ENCODE data around the gene BMP6.

BMP6 gene

DNA sequence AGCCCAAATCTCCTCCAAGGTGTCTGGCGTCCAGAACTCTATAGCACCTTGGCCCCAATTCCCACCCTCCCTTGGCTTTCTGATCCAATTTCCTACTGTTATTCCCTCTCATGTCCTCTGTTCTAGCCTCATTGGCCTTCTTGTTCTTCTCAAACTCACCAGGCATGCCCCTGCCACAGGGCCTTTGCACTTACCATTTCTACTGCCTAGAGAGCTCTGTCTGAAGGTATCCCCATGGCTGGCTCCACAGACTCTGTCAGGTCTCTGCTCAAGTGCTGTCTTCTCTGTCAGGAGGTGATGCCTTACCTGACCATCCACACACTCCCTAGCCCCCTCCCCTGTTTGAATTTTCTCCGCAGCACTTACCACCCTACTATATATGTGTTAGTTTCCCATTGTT, 5.6 kb upstream of the BMP6 start:
- DNase-seq (ENCODE audit: low read depth) = no peak

DNA sequence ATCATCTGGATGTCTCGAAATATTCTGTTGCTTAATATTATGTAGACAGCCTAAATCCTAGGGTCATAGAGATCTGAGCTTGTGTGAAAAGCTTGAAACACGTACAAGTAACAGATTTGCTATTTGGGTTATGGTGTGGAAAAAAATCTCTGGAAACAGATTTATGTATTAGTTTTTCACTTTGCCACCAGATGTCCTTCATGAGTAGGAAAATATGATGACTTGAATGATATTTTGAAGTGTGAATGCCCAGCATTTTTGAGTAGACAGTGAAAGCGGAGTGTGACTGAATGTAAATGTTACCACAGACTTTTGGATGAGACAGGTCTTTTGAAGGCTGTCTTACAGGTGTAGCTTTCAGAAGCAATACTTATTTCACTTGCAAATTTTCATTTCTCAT, 4.2 kb upstream of the BMP6 start:
- DNase-seq (ENCODE audit: low read depth) = no peak

DNA sequence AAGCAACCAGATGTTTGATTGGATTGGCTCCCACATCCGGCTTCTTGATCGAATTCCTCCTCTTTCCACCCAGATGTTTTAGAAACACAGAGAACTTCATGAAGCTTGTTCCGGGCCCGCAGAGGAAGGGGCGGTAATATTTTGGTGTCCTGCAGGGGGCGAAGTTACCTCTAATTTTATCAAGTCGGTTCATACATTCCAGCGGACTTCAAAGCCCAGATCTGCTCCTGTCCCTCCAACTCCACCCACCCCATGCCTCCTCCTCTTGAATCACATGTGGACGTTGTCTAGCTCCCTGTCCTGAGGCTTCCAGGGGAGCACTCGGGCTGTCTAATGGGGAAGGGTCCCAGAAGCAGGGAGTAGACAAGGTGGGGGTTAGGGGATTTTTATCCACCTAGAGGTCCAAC, 2.9 kb upstream of the BMP6 start:
- DNase-seq (ENCODE audit: low read depth) = peak; percentile 47

DNA sequence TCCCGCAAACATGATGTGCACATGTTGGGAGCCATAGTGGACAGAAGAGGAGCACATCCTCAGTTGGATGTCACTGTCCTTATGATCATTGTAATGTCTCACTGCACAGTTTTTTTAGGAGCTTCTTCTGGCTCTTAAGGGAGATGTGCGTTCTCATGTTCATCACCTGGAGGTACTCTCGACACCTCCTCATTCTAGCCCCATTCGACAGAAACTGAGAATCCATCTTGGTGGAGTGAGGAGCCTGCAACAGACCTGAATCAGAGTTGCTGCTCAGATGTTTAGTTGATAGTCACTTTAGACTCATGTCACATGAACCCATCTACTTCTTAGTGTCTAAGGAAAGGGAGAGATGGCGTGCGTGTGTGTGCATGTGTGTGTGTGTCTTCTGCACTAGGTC, 2.3 kb upstream of the BMP6 start:
- no peak for DNase-seq (ENCODE audit: low read depth)

DNA sequence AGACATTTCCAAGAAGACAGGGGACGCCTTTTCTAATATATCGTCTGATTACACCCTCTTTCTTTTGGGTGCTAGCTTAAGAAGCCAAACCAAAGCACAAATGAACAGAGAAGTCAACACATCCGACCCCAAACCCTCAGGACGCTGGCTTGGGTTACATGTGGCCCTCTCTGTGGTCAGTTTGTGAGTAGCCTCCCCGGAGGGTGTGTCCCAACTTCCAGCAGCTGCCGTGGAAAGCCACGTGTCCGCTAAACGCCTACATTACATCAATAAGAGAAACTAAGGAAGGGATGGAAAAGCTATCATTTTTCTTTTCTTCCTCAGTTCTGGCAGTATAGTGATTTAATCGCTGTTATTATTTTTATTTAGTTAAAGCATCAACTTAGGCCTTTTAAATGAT, 487 bp upstream of the BMP6 start:
- DNase-seq (ENCODE audit: low read depth) = no peak

DNA sequence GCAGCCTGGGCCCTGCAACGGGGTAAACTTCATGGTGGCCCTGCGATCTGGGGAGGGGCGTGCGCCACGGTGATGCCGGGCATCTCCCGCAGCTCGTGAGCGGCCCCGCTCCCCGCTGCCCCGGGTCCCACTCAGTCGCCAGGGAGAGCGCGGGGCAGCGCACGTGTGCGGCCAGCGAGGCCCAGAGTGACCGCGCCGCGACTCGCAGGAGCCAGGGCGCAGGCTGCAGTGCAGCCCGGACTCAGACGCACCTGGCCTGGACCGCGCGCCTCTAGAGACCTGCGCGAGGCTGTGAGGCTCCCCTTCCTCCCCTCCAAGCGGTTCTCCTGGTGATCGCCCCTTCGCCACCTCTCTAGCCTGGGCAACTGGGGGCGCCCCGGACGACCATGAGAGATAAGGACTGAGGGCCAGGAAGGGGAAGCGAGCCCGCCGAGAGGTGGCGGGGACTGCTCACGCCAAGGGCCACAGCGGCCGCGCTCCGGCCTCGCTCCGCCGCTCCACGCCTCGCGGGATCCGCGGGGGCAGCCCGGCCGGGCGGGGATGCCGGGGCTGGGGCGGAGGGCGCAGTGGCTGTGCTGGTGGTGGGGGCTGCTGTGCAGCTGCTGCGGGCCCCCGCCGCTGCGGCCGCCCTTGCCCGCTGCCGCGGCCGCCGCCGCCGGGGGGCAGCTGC, 652 bp downstream of the BMP6 start:
- no peak for DNase-seq (ENCODE audit: low read depth)

DNA sequence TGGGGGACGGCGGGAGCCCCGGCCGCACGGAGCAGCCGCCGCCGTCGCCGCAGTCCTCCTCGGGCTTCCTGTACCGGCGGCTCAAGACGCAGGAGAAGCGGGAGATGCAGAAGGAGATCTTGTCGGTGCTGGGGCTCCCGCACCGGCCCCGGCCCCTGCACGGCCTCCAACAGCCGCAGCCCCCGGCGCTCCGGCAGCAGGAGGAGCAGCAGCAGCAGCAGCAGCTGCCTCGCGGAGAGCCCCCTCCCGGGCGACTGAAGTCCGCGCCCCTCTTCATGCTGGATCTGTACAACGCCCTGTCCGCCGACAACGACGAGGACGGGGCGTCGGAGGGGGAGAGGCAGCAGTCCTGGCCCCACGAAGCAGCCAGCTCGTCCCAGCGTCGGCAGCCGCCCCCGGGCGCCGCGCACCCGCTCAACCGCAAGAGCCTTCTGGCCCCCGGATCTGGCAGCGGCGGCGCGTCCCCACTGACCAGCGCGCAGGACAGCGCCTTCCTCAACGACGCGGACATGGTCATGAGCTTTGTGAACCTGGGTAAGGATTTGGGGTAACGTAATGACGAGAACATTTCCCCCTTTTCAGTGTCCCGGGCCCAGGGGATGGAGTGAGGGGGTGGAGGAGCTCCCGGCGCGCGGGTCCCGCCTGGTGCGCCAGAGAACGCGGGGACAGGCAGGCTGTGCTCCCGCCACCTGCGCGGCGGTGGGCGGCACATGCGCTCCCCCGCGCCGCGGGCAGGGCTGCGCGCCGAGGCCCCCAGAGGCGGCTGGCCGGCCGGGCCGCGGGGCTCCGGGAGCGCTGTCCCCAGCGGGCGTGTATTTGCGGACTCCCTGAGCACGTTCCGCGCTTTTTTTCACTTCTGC, 1.4 kb downstream of the BMP6 start:
- DNase-seq (ENCODE audit: low read depth) = no peak

DNA sequence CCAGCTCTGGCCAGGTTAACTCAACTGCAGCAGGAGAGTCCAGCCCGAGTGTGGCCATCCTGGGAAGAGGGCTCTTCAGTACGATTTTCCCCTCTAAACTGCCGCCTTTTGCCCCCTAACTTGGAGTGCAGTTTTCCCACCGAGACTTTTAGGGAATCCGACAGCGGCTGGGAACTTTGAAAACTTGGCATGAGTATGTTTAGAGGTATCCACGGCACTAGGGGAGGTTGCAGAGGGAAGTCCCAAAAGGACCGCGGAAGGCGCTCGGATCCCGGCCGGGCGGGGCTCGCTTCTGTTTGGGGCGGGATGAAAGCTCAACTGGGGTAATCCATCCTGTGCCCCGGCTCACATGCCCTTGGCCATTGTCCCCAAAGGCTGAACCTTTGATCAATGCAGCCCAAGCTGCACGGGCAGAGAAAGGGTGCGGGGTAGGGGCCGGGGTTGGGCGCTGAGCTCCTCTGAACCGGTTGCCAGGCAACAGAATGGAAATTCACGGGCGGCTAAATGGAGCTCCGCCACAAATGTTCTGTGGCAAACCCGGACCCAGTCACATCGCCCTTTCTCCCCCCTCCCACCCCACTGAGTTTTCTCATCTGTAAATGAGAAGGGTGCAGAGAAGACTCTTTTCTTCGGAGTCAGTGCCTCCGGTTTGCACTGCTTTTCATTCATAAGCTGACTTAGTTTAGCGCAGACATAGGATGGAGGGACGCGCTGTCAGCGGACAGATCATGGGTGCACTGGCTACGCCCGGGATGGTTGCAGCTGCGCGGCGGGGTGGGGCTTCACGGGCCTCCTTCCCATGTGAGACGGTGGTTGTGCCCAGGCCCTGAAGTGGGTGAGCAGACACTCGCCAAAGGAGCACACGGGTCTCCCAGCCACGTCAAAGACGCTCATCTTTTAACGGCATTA, 2.3 kb downstream of the BMP6 start:
- no peak for DNase-seq (ENCODE audit: low read depth)

DNA sequence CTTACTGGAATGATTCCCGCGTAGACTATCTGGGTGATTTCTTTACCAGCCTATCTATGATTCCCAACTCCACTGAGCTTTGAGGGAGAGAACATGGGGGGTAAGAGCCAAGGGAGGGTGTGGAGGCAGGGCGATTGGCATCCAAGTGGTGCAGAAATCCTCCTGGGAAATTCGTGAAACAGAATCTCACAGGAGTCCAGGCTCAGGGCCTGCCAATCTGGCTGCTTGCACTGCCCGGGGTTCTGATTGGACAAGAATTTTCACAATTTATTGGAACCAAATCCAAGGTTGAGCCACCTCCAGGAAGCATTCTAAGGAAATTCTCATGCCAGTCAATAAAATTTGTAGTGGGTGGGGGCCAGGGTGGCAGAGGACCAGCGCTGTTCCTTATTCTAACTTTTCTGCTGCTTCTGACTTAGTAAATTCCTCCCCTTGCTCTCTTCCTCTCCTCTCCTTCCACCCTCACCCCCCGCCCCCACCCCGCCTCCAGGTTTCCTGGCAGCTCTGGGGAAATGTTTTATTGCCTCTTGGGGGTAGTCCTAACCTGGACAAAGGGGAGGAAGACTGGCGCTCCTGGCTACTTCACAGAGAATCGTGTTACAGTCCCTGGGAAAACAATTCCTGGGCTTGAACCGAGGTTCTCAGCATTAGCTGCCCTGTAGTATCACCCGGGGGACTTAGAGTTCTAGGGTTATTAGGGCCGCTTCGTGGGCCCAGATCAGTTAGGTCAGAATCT, 3.1 kb downstream of the BMP6 start:
- no peak for DNase-seq (ENCODE audit: low read depth)

DNA sequence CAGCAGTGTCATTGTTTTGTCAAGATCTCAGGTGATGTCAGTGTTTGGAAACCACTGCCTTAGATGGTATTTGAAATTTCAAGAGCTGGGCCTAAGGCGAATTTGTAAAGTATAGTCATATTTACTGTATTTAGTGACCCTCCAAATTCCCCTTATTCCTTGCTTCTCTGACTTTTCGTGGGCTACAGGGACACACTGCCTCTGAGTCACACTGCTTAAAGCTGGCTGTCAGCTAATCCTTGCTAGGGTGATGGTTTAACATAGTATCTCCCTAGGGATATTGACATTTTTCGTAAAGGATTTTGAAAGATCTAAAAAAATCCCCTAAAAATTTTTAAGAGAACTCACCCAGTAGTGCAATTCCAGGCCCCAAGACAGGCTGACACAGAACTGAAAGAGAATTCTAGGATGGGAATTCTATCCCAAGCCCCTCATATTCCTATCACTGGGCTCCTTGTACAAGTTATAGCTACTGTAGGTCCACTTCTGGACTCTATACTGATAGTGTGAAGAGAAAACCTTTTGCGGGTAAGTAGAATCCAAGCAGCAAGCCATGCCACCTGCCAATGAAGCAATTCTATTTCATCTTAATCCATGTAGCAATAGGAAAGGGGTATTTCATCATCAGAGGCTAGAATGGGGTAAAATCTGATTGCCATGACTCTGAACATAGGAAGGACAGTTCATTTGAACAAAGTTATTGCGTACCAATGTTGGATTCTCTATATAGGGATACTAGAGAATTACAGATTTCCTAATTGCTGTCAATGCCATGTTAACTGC, 4.3 kb downstream of the BMP6 start:
- DNase-seq (ENCODE audit: low read depth) = no peak

DNA sequence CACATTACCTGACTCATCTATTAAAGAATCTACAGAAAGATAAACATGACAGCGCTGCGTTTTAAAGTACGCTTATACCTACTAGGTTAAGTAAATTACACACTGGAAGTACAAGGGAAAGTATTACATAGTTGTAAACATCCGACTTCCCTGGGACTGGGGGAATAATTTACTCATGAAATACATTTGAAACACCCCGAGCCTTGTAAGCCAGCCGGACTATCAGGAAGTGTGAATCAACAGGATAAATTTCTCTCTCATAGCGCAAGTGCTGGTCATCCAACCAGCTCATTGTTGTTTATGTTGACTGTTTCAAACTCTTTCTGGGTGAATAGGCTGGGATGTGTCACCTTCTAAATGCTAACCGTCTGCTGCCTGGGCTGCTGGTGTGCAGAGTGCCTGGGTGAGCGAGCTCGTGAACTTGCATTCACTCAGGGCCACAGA, 4.9 kb downstream of the BMP6 start:
- no peak for DNase-seq (ENCODE audit: low read depth)

DNA sequence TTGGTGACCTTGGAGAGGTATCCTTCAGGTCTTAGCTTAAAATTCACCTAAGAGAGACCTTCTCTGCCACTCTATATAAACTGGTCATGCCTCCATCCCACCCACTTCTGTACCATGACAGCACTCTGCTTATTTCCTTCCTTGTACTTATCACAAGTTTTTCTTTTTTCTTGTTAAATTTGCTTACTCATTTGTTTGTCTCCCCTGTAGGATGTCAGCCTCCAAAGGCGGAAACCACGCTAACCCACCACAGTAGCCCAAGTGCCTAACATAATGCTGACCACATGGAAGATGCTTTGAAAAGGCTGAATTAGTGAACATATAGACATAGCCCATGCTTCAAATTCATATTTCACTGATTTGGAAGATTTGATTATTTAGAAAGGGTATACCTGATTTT, 5.4 kb downstream of the BMP6 start:
- DNase-seq (ENCODE audit: low read depth) = no peak

DNA sequence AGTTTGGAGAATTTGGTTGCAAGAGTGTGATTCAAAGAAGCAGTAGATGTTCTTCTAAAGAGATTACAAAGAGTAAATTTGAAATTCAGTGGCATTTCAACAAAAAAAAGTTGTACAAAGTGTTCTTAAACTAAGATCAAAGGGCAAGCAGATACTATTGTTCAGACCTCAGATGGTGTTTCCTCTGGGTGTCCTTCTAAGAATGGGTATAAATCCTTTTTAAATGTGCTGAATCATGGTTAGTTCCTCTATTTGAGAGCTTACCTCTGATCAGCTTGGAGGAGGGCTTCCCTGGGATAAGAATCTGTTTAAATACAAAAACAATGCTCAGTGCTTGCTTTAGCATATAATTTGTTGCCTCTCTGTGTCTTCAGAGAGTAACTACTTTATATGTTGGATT, 6.3 kb downstream of the BMP6 start:
- no peak for DNase-seq (ENCODE audit: low read depth)

DNA sequence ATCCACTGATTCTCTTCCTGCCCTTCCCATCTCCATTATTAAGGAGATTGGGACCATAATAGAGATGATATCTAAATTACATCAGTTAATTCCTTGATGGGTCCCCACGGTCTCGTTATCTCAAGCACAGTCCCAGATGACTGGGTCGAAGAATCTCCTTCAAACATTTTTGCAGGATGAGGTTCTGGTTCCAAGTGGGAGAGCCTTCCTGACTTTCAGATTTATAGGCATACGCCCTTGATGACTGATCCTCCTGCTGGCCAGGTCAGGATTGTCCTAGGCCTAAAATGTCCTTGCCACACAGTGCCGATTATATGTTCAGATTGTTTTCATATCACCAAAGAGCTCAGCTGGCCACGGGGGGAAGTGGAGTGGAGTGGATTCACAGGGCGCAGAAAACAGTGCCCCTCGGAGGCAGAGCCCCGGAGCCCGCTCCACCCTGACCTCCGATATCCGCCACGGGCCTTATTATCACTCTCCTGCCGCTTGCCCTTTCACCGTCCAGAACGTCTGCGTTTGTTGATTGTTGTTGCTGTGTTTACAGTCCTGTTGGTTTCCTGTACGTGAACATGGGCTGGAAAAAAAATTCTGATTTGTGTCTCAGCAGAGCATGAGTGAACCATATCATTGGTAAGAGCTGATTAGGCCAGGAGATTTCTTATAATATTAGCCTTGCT, 8.9 kb downstream of the BMP6 start:
- no peak for DNase-seq (ENCODE audit: low read depth)

DNA sequence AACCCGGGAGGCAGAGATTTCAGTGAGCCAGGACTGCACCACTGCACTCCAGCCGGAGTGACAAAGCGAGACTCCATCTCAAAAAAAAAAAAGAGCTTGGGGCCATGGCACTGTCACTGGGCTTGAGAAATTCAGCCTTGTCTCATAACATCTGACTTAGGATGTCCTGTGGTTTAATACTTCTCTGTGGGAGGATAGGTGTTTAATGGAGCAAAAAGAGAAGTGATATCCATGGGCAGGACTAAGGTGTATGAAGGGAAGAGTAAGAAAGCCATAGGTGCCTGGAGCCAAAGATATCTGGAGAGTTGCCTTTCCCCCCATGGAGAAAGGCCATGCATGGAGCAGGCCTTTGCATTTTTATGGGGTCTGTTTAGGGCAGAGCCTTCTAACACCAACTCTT, 11.2 kb downstream of the BMP6 start:
- no peak for DNase-seq (ENCODE audit: low read depth)

DNA sequence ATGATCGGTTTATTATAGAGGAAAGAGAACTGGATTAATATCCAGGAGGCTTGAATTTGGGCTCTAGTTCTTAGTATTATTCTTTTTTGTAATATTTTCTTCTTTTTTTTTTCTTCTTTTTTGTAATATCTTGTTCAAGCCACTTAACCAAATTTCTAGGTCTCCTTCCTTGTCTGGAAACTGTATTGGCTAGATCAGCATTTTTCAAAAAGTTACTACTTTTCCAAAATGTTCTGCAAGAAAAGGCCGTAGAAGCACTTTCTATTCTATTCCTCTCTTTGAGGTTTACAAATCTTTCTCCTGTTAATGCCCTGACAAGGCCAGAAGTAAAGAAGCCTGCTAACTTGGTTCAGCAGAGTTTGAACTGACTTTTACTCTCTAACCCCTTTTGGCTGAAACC, 12.0 kb downstream of the BMP6 start:
- no peak for DNase-seq (ENCODE audit: low read depth)

DNA sequence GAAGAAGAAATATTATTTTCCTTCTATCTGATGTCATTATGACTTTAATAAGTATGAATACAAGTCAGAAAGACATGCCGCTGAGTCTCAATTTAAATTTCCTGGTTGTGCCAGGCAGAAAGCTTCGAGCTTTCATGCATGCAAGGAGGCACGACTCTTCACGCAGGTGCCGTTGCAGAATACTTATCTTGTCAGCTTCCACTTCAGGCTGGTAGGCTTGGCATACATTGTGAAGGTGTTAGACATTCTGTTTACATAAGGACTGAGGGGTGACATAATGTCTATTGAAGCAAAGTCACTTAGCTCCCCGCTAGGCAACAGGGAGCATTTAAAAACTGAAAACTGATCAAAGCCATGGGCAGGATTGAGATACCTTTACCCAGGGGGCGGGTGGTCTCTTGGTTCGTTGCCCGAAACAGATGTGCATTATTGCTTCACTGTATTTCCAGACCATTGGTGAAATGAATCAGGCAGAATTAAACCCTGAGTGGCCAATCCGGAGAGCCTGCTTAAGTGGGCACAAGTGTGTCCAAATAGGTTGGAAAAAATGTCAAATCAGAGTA, 16.4 kb downstream of the BMP6 start:
- no peak for DNase-seq (ENCODE audit: low read depth)

DNA sequence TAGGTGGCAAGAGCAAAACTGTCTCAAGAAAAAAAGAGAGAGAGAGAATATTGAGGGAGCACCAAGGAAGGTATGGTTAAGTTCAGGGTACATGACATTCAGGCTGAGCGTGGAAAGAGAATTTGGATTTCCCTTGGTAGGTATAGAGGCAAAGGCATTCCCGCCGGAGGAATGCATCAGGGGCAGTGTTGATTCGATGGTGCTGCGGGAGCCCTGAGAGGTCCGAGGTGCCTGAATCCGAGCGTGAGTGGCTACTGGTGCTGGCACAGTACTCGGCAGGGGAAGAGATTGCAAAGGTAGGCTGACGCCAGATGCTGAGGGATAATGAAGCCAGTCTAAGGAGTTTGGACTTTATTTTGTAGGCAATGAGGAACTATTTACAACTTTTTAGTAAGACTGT, 20.0 kb downstream of the BMP6 start:
- DNase-seq (ENCODE audit: low read depth) = no peak

DNA sequence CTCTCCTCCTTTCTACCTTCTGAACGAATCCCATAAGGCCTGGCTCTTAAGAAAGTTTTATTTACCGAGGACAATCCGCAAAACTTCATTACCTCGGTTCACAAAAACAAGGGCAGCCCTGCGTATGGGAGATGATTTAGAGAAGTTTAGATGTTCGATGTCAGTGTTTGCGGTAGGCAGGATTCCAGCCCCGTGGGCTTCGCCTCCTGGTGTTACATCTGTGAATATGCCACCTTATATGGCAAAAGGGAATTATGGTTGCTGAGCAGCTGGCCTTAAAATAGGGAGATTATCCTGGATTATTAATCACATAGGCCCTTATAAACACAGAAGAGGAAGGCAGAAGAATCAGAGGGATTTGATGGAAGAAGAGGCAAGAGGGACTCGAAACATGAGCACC, 21.1 kb downstream of the BMP6 start:
- DNase-seq (ENCODE audit: low read depth) = no peak

DNA sequence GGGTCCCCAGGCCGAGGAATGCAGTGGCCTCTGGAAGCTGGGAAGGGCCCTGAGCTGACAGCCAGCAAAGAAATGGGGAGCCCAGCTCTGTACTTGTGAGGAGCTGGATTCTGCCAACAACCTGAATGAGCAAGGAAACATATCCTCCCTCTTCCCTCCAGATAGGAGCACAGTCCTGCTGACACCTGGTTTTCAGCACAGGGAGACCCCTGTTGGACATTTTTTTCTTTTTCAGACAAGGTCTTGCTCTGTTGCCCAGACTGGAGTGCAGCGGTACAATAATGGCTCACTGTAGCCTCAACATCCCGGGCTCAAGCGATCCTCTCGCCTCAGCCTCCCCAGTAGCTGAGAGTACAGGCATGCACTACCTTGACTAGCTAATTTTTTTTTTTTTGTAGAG, 21.5 kb downstream of the BMP6 start:
- DNase-seq (ENCODE audit: low read depth) = no peak

All from activated T-cell treated with anti-CD3 and anti-CD28 coated beads for 1 hour (primary cell).